KMS-11 (cell line): ENCODE results near the gene ERICH3.

Experiments
- H2AFZ ChIP-seq: fragments of 200-600 bp; sonication (generic); 2 replicates; pipeline ENCODE4 v1.6.1; 2016; ENCODE audit warnings: antibody characterized with exemption, mixed run types, low read depth
- H3K27ac ChIP-seq: fragments of 200-600 bp; sonication (generic); 2 replicates; pipeline ENCODE4 v1.6.1; 2016; ENCODE audit warnings: mild to moderate bottlenecking, mixed run types
- H3K27me3 ChIP-seq: fragments of 200-600 bp; sonication (generic); 2 replicates; pipeline ENCODE4 v1.6.1; 2017; ENCODE audit warnings: mild to moderate bottlenecking, low read depth, mixed run types, moderate library complexity; ENCODE audit not compliant: insufficient read depth
- H3K36me3 ChIP-seq: fragments of 200-600 bp; sonication (generic); 2 replicates; pipeline ENCODE4 v1.6.1; 2017; ENCODE audit warnings: mild to moderate bottlenecking, mixed run types; ENCODE audit not compliant: insufficient read depth
- H3K4me1 ChIP-seq: fragments of 200-600 bp; sonication (generic); 2 replicates; pipeline ENCODE4 v1.6.1; 2016; ENCODE audit warnings: mild to moderate bottlenecking, low read depth, mixed run types; ENCODE audit not compliant: poor library complexity, severe bottlenecking
- H3K4me2 ChIP-seq: fragments of 200-600 bp; sonication (generic); 2 replicates; pipeline ENCODE4 v1.7.0; 2016; ENCODE audit warnings: mild to moderate bottlenecking, mixed run types
- H3K4me3 ChIP-seq: fragments of 200-600 bp; sonication (generic); IDR thresholded peaks from 2 replicates; pipeline ENCODE4 v1.6.1; 2017; ENCODE audit warnings: low read depth, low read length, mixed read lengths; ENCODE audit not compliant: insufficient read depth
- H3K79me2 ChIP-seq: fragments of 200-600 bp; sonication (generic); 2 replicates; pipeline ENCODE4 v1.6.1; 2016; ENCODE audit warnings: low read depth, mixed run types; ENCODE audit not compliant: insufficient read depth
- H3K9ac ChIP-seq: fragments of 200-600 bp; sonication (generic); 2 replicates; pipeline ENCODE4 v1.6.1; 2016; ENCODE audit warnings: mild to moderate bottlenecking, mixed run types
- H4K20me1 ChIP-seq: fragments of 200-600 bp; sonication (generic); 2 replicates; pipeline ENCODE4 v1.6.1; 2016; ENCODE audit warnings: mild to moderate bottlenecking, mixed run types; ENCODE audit not compliant: insufficient read depth
- CTCF ChIP-seq: fragments of 200-600 bp; sonication (generic); conservative IDR thresholded peaks from 2 replicates; pipeline ENCODE4 v1.6.1; 2017; ENCODE audit warnings: low read depth, mild to moderate bottlenecking, antibody characterized with exemption, low read length, moderate library complexity, mixed read lengths

The ERICH3 gene

GRCh38 chr1:74715236-74715502 is 41.6 kb upstream of the ERICH3 start:
- H3K4me3 ChIP-seq: no peak overlapping the region
- H3K4me2 ChIP-seq: no peak overlapping the region
- no peaks in the 10 kb centered on the region for H4K20me1 ChIP-seq
- H2AFZ ChIP-seq: no peak overlapping the region
- H3K9ac ChIP-seq: no peak overlapping the region
- H3K27ac ChIP-seq: no peak overlapping the region
- TF ChIP-seq CTCF: no peak
- peaks cover 8% of the 10 kb centered on the region for H3K4me1 ChIP-seq
- H3K79me2 ChIP-seq: no peaks in the 10 kb centered on the region
- no peaks in the 10 kb centered on the region for H3K36me3 ChIP-seq
- no peaks in the 10 kb centered on the region for H3K27me3 ChIP-seq

DNA sequence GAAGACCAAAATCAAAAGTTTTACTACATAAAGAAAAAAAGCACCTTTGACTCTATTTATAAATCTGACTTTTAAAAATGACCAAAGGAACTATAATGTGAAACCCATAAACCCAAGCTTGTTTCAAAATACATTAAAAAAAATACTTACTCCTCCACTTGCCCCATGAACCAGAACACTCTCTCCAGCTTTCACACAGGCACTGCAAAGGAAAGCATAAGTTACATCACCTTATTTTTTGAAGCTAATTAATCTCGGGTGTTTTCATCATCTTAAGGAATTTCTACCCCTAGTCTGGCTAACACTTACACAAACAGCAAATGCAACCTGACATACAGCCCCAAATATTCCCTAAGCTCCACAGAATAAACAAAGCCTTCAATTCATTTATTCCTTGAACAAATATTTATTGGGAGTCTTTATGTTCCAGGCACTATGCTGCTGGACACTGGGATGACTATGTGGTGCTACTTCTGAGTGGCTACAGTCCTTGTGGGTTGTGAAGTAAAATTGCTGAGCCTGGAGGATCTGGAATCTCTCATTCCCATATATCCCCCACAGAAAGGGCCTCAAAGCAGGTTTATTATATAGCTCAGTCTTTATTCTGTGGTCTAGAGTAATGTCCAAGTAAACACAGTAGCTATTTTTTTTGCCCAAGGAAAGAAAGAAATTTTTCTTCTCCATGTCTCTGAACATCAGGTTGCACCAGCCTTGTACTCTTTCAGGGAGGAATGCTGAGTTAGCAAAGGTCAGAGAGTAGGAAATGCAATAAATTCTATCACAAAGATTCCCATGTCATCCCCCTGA is 41.0 kb upstream of the ERICH3 start:
- no peak overlapping the region for H3K27ac ChIP-seq
- H3K36me3 ChIP-seq: no peaks in the 10 kb centered on the region
- no peak overlapping the region for H2AFZ ChIP-seq
- no peaks in the 10 kb centered on the region for H3K79me2 ChIP-seq
- TF ChIP-seq CTCF: no peak
- H3K9ac ChIP-seq: no peak overlapping the region
- no peak overlapping the region for H3K4me3 ChIP-seq
- H4K20me1 ChIP-seq: no peaks in the 10 kb centered on the region
- peaks cover 8% of the 10 kb centered on the region for H3K4me1 ChIP-seq
- H3K4me2 ChIP-seq: no peak overlapping the region
- no peaks in the 10 kb centered on the region for H3K27me3 ChIP-seq

GRCh38 chr1:74713849-74714248 is 40.3 kb upstream of the ERICH3 start:
- no peaks in the 10 kb centered on the region for H3K79me2 ChIP-seq
- H3K4me1 ChIP-seq: peaks cover 8% of the 10 kb centered on the region
- H4K20me1 ChIP-seq: no peaks in the 10 kb centered on the region
- H2AFZ ChIP-seq: no peak overlapping the region
- no peaks in the 10 kb centered on the region for H3K27me3 ChIP-seq
- H3K4me3 ChIP-seq: no peak overlapping the region
- H3K36me3 ChIP-seq: no peaks in the 10 kb centered on the region
- no peak overlapping the region for H3K27ac ChIP-seq
- no peak overlapping the region for H3K9ac ChIP-seq
- TF ChIP-seq CTCF: no peak
- H3K4me2 ChIP-seq: no peak overlapping the region

DNA sequence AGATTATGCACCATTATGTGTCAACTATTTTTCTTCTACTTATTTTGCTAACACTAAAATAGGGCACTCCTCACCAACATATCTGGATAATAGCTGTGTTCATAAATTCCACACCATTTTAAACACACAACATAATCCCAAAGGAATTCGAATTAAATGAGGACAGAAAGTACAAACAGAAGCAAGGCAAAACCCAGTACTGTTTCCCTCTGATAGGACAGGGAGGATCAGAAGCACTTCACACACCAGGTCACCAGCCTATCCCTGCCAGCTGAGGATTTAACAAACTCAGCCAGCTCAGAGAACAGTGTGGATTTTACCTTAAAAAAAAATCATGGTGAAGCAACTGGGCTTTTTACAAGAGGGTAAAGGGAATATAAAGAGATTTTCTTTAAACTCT is 39.3 kb upstream of the ERICH3 start:
- Histone ChIP-seq H3K79me2 (no peaks in the 10 kb centered on the region), H2AFZ (no peak overlapping the region), H3K4me2 (no peak overlapping the region), H3K9ac (no peak overlapping the region), H3K4me1 (peaks cover 8% of the 10 kb centered on the region), H3K4me3 (no peak overlapping the region), H3K36me3 (no peaks in the 10 kb centered on the region), H3K27ac (no peak overlapping the region), H4K20me1 (no peaks in the 10 kb centered on the region), H3K27me3 (no peaks in the 10 kb centered on the region)
- TF ChIP-seq CTCF: no peak
